Trophoblast cell (in vitro differentiated cells and primary cell): ENCODE results near the gene APCDD1L.

Experiments used
- DNase-seq, 2 donors: peaks; one replicate each; pipeline ENCODE4 v3.0.0-alpha.2; 2016
- H2AFZ ChIP-seq: 2 replicates; pipeline ENCODE4 v1.6.1; 2013; ENCODE audit warnings: low read length, moderate library complexity, mild to moderate bottlenecking; ENCODE audit not compliant: insufficient read depth, poor library complexity
- H2AK5ac ChIP-seq: 2 replicates; pipeline ENCODE4 v1.6.1; 2013; ENCODE audit warnings: mild to moderate bottlenecking, low read length
- H2BK120ac ChIP-seq: 2 replicates; pipeline ENCODE4 v1.6.1; 2013; ENCODE audit warnings: low read length, mild to moderate bottlenecking, moderate library complexity; ENCODE audit not compliant: insufficient read depth, poor library complexity
- H2BK12ac ChIP-seq: 2 replicates; pipeline ENCODE4 v1.6.1; 2013; ENCODE audit warnings: mild to moderate bottlenecking, low read length, moderate library complexity
- H2BK5ac ChIP-seq: 2 replicates; pipeline ENCODE4 v1.6.1; 2013; ENCODE audit warnings: low read length, low read depth, moderate library complexity, mild to moderate bottlenecking; ENCODE audit not compliant: poor library complexity
- H3K14ac ChIP-seq: 2 replicates; pipeline ENCODE4 v1.6.1; 2013; ENCODE audit warnings: mild to moderate bottlenecking, low read length
- H3K18ac ChIP-seq: 2 replicates; pipeline ENCODE4 v1.6.1; 2013; ENCODE audit warnings: mild to moderate bottlenecking, low read length
- H3K23ac ChIP-seq: 2 replicates; pipeline ENCODE4 v1.6.1; 2013; ENCODE audit warnings: low read length
- H3K27ac ChIP-seq: 2 replicates; pipeline ENCODE4 v1.5.1; 2013; ENCODE audit warnings: low read depth, mild to moderate bottlenecking, inconsistent platforms, low read length, moderate library complexity
- H3K27me3 ChIP-seq: 2 replicates; pipeline ENCODE4 v1.6.1; 2013; ENCODE audit warnings: inconsistent platforms, mild to moderate bottlenecking, low read length, moderate library complexity; ENCODE audit not compliant: insufficient read depth
- H3K36me3 ChIP-seq, 2 experiments: 1 replicate in 1 of 2; 2 replicates in 1 of 2; pipeline ENCODE4 v1.6.1; 2013; ENCODE audit warnings: low read length in 2 of 2, mild to moderate bottlenecking in 2 of 2, moderate library complexity in 1 of 2; ENCODE audit not compliant: insufficient read depth in 2 of 2, control insufficient read depth in 1 of 2
- H3K4ac ChIP-seq: 2 replicates; pipeline ENCODE4 v1.6.1; 2013; ENCODE audit warnings: low read depth, mild to moderate bottlenecking, low read length, moderate library complexity
- H3K4me1 ChIP-seq, 2 experiments: 1 replicate in 1 of 2; 2 replicates in 1 of 2; pipeline ENCODE4 v1.6.1; 2013; ENCODE audit warnings: low read length in 2 of 2, mild to moderate bottlenecking in 2 of 2, moderate library complexity in 1 of 2; ENCODE audit not compliant: insufficient read depth in 2 of 2, control insufficient read depth in 1 of 2
- H3K4me2 ChIP-seq: 2 replicates; pipeline ENCODE4 v1.6.1; 2013; ENCODE audit warnings: inconsistent platforms, mild to moderate bottlenecking, low read length, moderate library complexity
- H3K4me3 ChIP-seq: 2 replicates; pipeline ENCODE4 v1.5.1; 2013; ENCODE audit warnings: mild to moderate bottlenecking, low read depth, low read length, inconsistent platforms
- H3K79me1 ChIP-seq: one replicate; pipeline ENCODE4 v1.6.1; 2013; ENCODE audit warnings: low read length
- H3K79me2 ChIP-seq: 2 replicates; pipeline ENCODE4 v1.6.1; 2013; ENCODE audit warnings: low read length, mild to moderate bottlenecking; ENCODE audit not compliant: control insufficient read depth, insufficient read depth, poor library complexity
- H3K9ac ChIP-seq: 2 replicates; pipeline ENCODE4 v1.6.1; 2013; ENCODE audit warnings: mild to moderate bottlenecking, low read length
- H3K9me3 ChIP-seq: 2 replicates; pipeline ENCODE4 v1.6.1; 2013; ENCODE audit warnings: low read depth, mild to moderate bottlenecking, control low read depth, inconsistent platforms, low read length; ENCODE audit not compliant: insufficient read depth
- H4K12ac ChIP-seq: 2 replicates; pipeline ENCODE4 v1.6.1; 2013; ENCODE audit warnings: low read depth, mild to moderate bottlenecking, low read length, moderate library complexity
- H4K8ac ChIP-seq: 2 replicates; pipeline ENCODE4 v1.6.1; 2013; ENCODE audit warnings: low read depth, mild to moderate bottlenecking, low read length, moderate library complexity
- H4K91ac ChIP-seq: one replicate; pipeline ENCODE4 v1.6.1; 2013; ENCODE audit warnings: low read depth, mild to moderate bottlenecking, low read length, moderate library complexity
- WGBS: extraction: QIAGEN DNeasy Blood & Tissue Kit; methylation state at CpG from one replicate; pipeline ENCODE4 v1.1.7; 2013; ENCODE audit warnings: missing lambda C conversion rate; ENCODE audit not compliant: insufficient read length, insufficient coverage; ENCODE audit errors: extremely low coverage; 5-methylcytosine and 5-hydroxymethylcytosine counted together

APCDD1L gene

DNA sequence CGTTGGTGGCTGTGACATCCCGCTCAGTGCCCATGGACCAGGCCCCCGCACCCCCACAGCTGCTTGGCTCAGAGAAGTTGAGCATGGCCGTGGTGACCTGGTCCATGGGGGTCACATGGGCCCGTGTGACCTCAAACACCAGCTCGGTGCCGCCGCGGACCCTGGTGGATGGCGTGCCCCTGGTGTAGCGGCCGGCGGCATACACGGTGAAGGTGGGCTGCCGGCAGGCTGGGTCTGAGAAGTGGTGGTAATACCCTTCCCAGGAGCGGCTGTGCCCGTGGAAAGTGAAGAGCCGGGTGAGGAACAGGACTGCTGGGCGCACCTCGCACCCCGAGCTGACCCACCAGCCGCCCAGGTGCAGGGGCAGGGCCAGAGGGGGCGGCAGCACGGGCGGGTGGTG lies 54.1 kb downstream of the APCDD1L start:
- H4K91ac ChIP-seq: no peak overlapping the region
- no CpG with 5 or more reads among the region's 25 CpGs for WGBS
- no peaks in the 10 kb centered on the region for H3K9me3 ChIP-seq
- no peaks in the 10 kb centered on the region for H3K36me3 ChIP-seq
- no peak overlapping the region for H3K4me3 ChIP-seq
- no peak overlapping the region for H3K14ac ChIP-seq
- no peak overlapping the region for H2AK5ac ChIP-seq
- H3K23ac ChIP-seq: no peak overlapping the region
- no peak overlapping the region for H4K12ac ChIP-seq
- DNase-seq: no peak
- no peak overlapping the region for H3K9ac ChIP-seq
- no peak overlapping the region for H3K4me2 ChIP-seq
- no peak overlapping the region for H2BK5ac ChIP-seq
- H3K79me2 ChIP-seq: no peaks in the 10 kb centered on the region
- H3K27ac ChIP-seq: no peak overlapping the region
- no peak overlapping the region for H3K4ac ChIP-seq
- H3K27me3 ChIP-seq: no peaks in the 10 kb centered on the region
- no peak overlapping the region for H2BK120ac ChIP-seq
- peaks cover 10 to 18% of the 10 kb centered on the region in 2 experiments for H3K4me1 ChIP-seq
- H4K8ac ChIP-seq: no peak overlapping the region
- no peak overlapping the region for H2AFZ ChIP-seq
- no peak overlapping the region for H3K18ac ChIP-seq
- peaks cover 3% of the 10 kb centered on the region for H3K79me1 ChIP-seq
- no peak overlapping the region for H2BK12ac ChIP-seq

DNA sequence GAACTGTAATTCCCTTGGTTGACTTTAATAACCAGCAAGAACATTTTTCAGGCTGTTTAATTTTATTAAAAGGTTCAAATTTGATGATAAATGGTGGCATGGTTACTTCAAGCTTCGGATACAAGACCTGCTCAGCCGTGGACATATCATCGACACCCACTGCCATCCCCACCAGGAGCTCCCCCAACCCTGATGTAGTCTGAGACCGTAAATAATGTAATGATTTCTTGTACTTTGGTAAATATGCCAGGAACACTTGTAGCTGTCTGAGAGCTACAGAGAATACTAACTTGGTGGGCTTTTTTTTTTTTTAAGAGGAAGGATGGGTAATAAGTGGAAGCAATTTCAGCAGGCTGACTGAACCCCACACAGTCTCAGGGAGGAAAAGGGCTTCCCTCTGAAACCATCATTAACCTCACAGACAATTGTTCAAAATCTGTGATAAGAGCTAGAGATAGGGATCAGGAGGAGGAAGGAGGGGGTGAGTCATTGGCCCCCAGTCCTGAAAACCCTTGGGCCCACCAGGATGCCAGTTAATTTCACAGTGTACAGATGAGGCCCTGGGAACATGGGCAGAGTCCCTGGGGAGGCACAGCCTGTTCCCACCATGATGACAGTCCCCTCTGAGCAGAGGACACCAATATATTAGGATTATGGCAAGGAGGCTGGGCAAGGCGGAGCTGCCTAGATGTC lies 56.0 kb downstream of the APCDD1L start:
- no peak overlapping the region for H2BK5ac ChIP-seq

DNA sequence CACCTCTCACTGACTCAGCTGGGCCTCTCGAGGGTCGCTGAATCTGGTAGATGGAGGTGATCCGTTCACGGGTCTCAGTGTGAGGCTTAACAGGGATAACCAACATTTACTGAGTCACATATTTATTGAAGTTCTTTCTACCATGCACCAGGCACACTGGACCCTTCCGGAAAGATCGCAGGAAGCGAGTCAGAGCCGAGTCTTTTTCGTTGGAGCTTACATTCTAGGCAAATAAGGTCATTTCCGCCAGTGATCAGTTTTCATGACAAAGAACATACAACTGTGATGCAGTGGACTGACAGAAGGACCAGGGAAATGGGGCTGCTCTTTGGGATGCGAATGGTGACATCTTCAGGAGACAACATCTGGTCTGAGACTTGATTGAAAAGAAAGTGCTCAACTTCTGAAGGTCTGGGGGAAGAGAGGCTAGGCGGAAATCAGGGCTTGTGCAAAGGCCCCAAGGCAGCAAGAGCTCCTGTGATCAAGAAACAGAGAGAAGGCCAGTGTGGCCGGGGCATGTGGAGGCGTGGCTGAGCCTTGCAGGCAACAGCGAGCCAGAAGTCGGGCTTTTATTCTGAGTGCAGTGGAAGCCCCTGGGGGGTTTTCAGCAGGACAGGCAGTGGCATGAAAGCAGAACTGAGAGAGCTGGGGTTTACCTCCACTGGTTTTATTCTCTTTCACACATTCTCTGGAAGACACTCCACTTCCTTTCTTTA lies 56.7 kb downstream of the APCDD1L start:
- Histone ChIP-seq H4K91ac (peak overlapping the region; percentile 36), H3K79me1 (peaks cover 3% of the 10 kb centered on the region), H3K23ac (no peak overlapping the region), H3K18ac (no peak overlapping the region), H3K79me2 (no peaks in the 10 kb centered on the region), H3K4ac (no peak overlapping the region), H3K27me3 (no peaks in the 10 kb centered on the region), H3K14ac (peak overlapping the region; percentile 20), H3K4me3 (no peak overlapping the region), H2BK5ac (no peak overlapping the region), H3K36me3 (no peaks in the 10 kb centered on the region), H3K9me3 (no peaks in the 10 kb centered on the region), H3K9ac (no peak overlapping the region), H4K8ac (peak overlapping the region; percentile 20), H4K12ac (no peak overlapping the region), H2BK120ac (no peak overlapping the region), H3K4me2 (no peak overlapping the region), H2AFZ (no peak overlapping the region), H2AK5ac (no peak overlapping the region), H2BK12ac (no peak overlapping the region), H3K4me1 (peaks cover 10 to 18% of the 10 kb centered on the region in 2 experiments), H3K27ac (peak overlapping the region; percentile 20)
- DNase-seq: no peak
- no CpG with 5 or more reads among the region's 16 CpGs for WGBS

More for the DNA sequence above, 56.0 kb downstream of the APCDD1L start:
- no peak overlapping the region for H3K18ac ChIP-seq
- H2BK120ac ChIP-seq: no peak overlapping the region
- no peak overlapping the region for H3K23ac ChIP-seq
- no peak overlapping the region for H3K4me3 ChIP-seq
- H4K91ac ChIP-seq: no peak overlapping the region
- no peaks in the 10 kb centered on the region for H3K36me3 ChIP-seq
- peaks cover 10 to 18% of the 10 kb centered on the region in 2 experiments for H3K4me1 ChIP-seq
- WGBS: no CpG with 5 or more reads among the region's 5 CpGs
- no peak overlapping the region for H2AK5ac ChIP-seq
- H3K79me2 ChIP-seq: no peaks in the 10 kb centered on the region
- no peak overlapping the region for H4K8ac ChIP-seq
- H3K27ac ChIP-seq: no peak overlapping the region
- no peak overlapping the region for H3K14ac ChIP-seq
- no peak overlapping the region for H3K9ac ChIP-seq
- H3K27me3 ChIP-seq: no peaks in the 10 kb centered on the region
- no peak overlapping the region for H4K12ac ChIP-seq
- H2AFZ ChIP-seq: no peak overlapping the region
- no peak overlapping the region for H3K4me2 ChIP-seq
- no peak overlapping the region for H3K4ac ChIP-seq
- no peak for DNase-seq
- peaks cover 3% of the 10 kb centered on the region for H3K79me1 ChIP-seq
- no peak overlapping the region for H2BK12ac ChIP-seq
- no peaks in the 10 kb centered on the region for H3K9me3 ChIP-seq

DNA sequence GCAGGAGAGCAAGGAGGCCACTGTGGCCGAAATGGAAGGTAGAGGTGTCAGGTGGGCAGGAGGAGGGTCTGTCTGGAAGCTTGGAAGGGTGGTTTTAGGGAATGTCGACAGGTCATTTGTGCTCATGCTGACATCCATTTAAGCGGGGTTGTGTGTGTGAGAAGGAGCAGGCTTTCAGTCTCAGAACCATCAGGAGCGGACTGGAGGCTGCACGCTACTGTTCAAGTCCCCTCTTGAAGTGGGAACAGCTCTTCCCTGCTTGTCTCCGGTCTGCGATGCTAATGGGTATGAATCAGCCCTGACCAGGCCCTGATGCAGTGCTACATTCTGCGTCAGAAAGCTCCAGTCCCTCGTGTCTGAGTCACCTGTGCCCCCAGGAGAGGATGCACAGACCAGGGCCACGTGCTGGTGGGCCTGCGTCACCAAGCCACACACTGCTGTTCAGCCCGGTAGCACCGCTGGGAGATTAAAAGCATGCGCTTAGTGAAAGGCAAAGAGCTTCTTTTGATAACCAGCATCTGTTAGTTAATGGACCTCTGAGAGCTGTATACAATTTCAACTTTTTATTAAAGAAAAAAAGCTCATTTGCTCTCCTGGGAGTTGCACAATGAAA lies 58.0 kb downstream of the APCDD1L start:
- Histone ChIP-seq H3K4me2 (no peak overlapping the region), H2AK5ac (no peak overlapping the region), H3K27ac (peak overlapping the region; percentile 55), H2AFZ (no peak overlapping the region), H3K18ac (no peak overlapping the region), H2BK12ac (no peak overlapping the region), H3K4ac (no peak overlapping the region), H3K79me1 (peaks cover 3% of the 10 kb centered on the region), H3K9me3 (no peaks in the 10 kb centered on the region), H3K27me3 (no peaks in the 10 kb centered on the region), H2BK5ac (peak overlapping the region; percentile 16), H3K14ac (no peak overlapping the region), H4K12ac (no peak overlapping the region), H3K79me2 (no peaks in the 10 kb centered on the region), H4K8ac (no peak overlapping the region), H3K4me1 (peaks cover 10 to 18% of the 10 kb centered on the region in 2 experiments), H3K36me3 (no peaks in the 10 kb centered on the region), H3K23ac (no peak overlapping the region), H3K4me3 (no peak overlapping the region), H2BK120ac (peak overlapping the region; percentile 23), H4K91ac (no peak overlapping the region), H3K9ac (no peak overlapping the region)
- DNase-seq: peak; percentile 90 to 92
- WGBS: no CpG with 5 or more reads among the region's 14 CpGs
